Vagina (tissue), 2 donors: ENCODE measurements around the gene PPIC.

ENCODE experiments used
- POLR2AphosphoS5 ChIP-seq, 2 donors: sonication (generic); formaldehyde crosslinking; IDR thresholded peaks; one replicate each; pipeline ENCODE4 v1.9.0; 2017; ENCODE audit warnings: antibody characterized with exemption in 2 of 2, mild to moderate bottlenecking in 2 of 2, low read depth in 1 of 2; ENCODE audit not compliant: insufficient read depth in 1 of 2
- TF ChIP-seq, protein P1 (sequence below), 3 experiments: fragments of 450-650 bp in 2 of 3; fragments of 200-600 bp in 1 of 3; sonication (generic) in 1 of 3; IDR thresholded peaks; one replicate each; pipeline ENCODE4 v1.5.1; 2017 to 2019; ENCODE audit warnings: antibody characterized with exemption in 3 of 3, mild to moderate bottlenecking in 2 of 3, moderate library complexity in 2 of 3

GRCh38 chr5:123014689-123015088, 21.8 kb downstream of the PPIC start:
- TF ChIP-seq, protein P1, sequence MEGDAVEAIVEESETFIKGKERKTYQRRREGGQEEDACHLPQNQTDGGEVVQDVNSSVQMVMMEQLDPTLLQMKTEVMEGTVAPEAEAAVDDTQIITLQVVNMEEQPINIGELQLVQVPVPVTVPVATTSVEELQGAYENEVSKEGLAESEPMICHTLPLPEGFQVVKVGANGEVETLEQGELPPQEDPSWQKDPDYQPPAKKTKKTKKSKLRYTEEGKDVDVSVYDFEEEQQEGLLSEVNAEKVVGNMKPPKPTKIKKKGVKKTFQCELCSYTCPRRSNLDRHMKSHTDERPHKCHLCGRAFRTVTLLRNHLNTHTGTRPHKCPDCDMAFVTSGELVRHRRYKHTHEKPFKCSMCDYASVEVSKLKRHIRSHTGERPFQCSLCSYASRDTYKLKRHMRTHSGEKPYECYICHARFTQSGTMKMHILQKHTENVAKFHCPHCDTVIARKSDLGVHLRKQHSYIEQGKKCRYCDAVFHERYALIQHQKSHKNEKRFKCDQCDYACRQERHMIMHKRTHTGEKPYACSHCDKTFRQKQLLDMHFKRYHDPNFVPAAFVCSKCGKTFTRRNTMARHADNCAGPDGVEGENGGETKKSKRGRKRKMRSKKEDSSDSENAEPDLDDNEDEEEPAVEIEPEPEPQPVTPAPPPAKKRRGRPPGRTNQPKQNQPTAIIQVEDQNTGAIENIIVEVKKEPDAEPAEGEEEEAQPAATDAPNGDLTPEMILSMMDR (IDR thresholded peaks at IDR 0.05): no peak
- TF ChIP-seq POLR2AphosphoS5 (IDR thresholded peaks at IDR 0.05; ENCODE audit: insufficient read depth in 1 of 2, low read depth in 1 of 2): no peak
